HEK293 (cell line): ENCODE results near the gene ELMO1.

Experiments used
- HOXA7 ChIP-seq: sonication (generic); formaldehyde crosslinking; IDR thresholded peaks from 2 replicates; pipeline ENCODE4 v1.8.1; 2022; ENCODE audit warnings: missing genetic modification reagents, borderline replicate concordance
- KLF1 ChIP-seq: fragments of 450-650 bp; formaldehyde crosslinking; IDR thresholded peaks from 2 replicates; pipeline ENCODE4 v1.5.1; 2016; ENCODE audit warnings: missing biosample characterization, missing genetic modification characterization
- MZF1 ChIP-seq: fragments of 450-650 bp; formaldehyde crosslinking; IDR thresholded peaks from 2 replicates; pipeline ENCODE4 v1.5.1; 2017; ENCODE audit warnings: missing biosample characterization, missing genetic modification characterization, borderline replicate concordance
- ZNF16 ChIP-seq: fragments of 450-650 bp; formaldehyde crosslinking; IDR thresholded peaks from 2 replicates; pipeline ENCODE4 v1.5.1; 2016; ENCODE audit warnings: low read depth, missing biosample characterization, missing genetic modification characterization
- ZNF274 ChIP-seq, 2 experiments: fragments of 200-500 bp in 1 of 2; fragments of 450-650 bp in 1 of 2; sonication (Bioruptor generic) in 1 of 2; formaldehyde crosslinking in 1 of 2; IDR thresholded peaks; 2 replicates each; pipeline versions ENCODE4 v1.5.1 to v1.6.1; 2014 to 2016; ENCODE audit warnings: borderline replicate concordance in 1 of 2, inconsistent platforms in 1 of 2, low read length in 1 of 2, missing biosample characterization in 1 of 2, missing genetic modification characterization in 1 of 2
- ZNF624 ChIP-seq: fragments of 450-650 bp; formaldehyde crosslinking; IDR thresholded peaks from 2 replicates; pipeline ENCODE4 v1.5.1; 2017; ENCODE audit warnings: missing biosample characterization, missing genetic modification characterization
- ZNF747 ChIP-seq: fragments of 450-650 bp; formaldehyde crosslinking; IDR thresholded peaks from 2 replicates; pipeline ENCODE4 v1.5.1; 2016; ENCODE audit warnings: missing biosample characterization, missing genetic modification characterization
- TF ChIP-seq, protein P1 (sequence below): fragments of 450-650 bp; formaldehyde crosslinking; IDR thresholded peaks from 2 replicates; pipeline ENCODE4 v1.5.1; 2016; ENCODE audit warnings: missing biosample characterization, missing genetic modification characterization
- TF ChIP-seq, protein P2 (sequence below): fragments of 450-650 bp; formaldehyde crosslinking; IDR thresholded peaks from 2 replicates; pipeline ENCODE4 v1.5.1; 2016; ENCODE audit warnings: missing biosample characterization, missing genetic modification characterization
- TF ChIP-seq, protein P3 (sequence below): fragments of 450-650 bp; formaldehyde crosslinking; IDR thresholded peaks from 2 replicates; pipeline ENCODE4 v1.5.1; 2016; ENCODE audit warnings: missing biosample characterization, missing genetic modification characterization
- TF ChIP-seq, protein P4 (sequence below): fragments of 450-650 bp; formaldehyde crosslinking; IDR thresholded peaks from 2 replicates; pipeline ENCODE4 v1.5.1; 2016; ENCODE audit warnings: missing biosample characterization, missing genetic modification characterization
- TF ChIP-seq, protein P5 (sequence below): fragments of 450-650 bp; IDR thresholded peaks from 2 replicates; pipeline ENCODE4 v1.5.1; 2018; ENCODE audit warnings: missing biosample characterization, mild to moderate bottlenecking, missing genetic modification characterization
- TF ChIP-seq, protein P6 (sequence below): fragments of 450-650 bp; formaldehyde crosslinking; IDR thresholded peaks from 2 replicates; pipeline ENCODE4; 2016; ENCODE audit warnings: missing biosample characterization, missing genetic modification characterization

DNA sequence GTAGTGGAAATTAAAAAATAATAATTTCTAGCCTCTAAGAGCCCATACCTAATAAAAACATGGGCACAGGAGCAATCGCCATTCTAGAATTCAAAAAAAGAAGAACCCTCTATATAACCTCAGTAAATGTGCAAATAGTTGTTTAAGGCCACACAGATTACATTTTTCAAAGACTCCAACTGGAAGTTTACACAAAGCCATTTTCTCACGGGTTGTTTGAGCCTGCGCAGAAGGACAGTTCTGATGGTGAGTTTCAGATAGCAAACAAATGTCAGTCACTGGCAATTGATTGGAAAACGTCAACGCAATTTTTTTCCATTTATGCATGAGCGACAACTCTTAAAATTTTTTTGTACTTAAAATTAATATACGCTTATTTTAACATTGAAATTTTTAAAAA, 23.0 kb upstream of the ELMO1 start:
- TF ChIP-seq, protein P1, sequence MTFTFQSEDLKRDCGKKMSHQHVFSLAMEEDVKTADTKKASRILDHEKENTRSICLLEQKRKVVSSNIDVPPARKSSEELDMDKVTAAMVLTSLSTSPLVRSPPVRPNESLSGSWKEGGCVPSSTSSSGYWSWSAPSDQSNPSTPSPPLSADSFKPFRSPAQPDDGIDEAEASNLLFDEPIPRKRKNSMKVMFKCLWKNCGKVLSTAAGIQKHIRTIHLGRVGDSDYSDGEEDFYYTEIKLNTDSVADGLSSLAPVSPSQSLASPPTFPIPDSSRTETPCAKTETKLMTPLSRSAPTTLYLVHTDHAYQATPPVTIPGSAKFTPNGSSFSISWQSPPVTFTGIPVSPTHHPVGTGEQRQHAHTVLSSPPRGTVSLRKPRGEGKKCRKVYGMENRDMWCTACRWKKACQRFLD (tag by site-specific recombination), result no peak
- TF ChIP-seq, protein P2, sequence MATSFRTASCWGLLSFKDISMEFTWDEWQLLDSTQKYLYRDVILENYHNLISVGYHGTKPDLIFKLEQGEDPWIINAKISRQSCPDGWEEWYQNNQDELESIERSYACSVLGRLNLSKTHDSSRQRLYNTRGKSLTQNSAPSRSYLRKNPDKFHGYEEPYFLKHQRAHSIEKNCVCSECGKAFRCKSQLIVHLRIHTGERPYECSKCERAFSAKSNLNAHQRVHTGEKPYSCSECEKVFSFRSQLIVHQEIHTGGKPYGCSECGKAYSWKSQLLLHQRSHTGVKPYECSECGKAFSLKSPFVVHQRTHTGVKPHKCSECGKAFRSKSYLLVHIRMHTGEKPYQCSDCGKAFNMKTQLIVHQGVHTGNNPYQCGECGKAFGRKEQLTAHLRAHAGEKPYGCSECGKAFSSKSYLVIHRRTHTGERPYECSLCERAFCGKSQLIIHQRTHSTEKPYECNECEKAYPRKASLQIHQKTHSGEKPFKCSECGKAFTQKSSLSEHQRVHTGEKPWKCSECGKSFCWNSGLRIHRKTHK (tag by site-specific recombination), result no peak
- TF ChIP-seq, protein P3, sequence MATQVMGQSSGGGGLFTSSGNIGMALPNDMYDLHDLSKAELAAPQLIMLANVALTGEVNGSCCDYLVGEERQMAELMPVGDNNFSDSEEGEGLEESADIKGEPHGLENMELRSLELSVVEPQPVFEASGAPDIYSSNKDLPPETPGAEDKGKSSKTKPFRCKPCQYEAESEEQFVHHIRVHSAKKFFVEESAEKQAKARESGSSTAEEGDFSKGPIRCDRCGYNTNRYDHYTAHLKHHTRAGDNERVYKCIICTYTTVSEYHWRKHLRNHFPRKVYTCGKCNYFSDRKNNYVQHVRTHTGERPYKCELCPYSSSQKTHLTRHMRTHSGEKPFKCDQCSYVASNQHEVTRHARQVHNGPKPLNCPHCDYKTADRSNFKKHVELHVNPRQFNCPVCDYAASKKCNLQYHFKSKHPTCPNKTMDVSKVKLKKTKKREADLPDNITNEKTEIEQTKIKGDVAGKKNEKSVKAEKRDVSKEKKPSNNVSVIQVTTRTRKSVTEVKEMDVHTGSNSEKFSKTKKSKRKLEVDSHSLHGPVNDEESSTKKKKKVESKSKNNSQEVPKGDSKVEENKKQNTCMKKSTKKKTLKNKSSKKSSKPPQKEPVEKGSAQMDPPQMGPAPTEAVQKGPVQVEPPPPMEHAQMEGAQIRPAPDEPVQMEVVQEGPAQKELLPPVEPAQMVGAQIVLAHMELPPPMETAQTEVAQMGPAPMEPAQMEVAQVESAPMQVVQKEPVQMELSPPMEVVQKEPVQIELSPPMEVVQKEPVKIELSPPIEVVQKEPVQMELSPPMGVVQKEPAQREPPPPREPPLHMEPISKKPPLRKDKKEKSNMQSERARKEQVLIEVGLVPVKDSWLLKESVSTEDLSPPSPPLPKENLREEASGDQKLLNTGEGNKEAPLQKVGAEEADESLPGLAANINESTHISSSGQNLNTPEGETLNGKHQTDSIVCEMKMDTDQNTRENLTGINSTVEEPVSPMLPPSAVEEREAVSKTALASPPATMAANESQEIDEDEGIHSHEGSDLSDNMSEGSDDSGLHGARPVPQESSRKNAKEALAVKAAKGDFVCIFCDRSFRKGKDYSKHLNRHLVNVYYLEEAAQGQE (tag by site-specific recombination), result no peak
- no peak for TF ChIP-seq ZNF747 (tag by site-specific recombination)
- TF ChIP-seq MZF1 (tag by site-specific recombination), result no peak
- TF ChIP-seq ZNF16 (tag by site-specific recombination), result no peak
- no peak for TF ChIP-seq ZNF624 (tag by site-specific recombination)
- no peak for TF ChIP-seq ZNF274 (IDR thresholded peaks at IDR 0.05; ENCODE audit: low read length)
- no peak for TF ChIP-seq ZNF274 (tag by site-specific recombination; IDR thresholded peaks at IDR 0.05; ENCODE audit: borderline replicate concordance)
- TF ChIP-seq, protein P4, sequence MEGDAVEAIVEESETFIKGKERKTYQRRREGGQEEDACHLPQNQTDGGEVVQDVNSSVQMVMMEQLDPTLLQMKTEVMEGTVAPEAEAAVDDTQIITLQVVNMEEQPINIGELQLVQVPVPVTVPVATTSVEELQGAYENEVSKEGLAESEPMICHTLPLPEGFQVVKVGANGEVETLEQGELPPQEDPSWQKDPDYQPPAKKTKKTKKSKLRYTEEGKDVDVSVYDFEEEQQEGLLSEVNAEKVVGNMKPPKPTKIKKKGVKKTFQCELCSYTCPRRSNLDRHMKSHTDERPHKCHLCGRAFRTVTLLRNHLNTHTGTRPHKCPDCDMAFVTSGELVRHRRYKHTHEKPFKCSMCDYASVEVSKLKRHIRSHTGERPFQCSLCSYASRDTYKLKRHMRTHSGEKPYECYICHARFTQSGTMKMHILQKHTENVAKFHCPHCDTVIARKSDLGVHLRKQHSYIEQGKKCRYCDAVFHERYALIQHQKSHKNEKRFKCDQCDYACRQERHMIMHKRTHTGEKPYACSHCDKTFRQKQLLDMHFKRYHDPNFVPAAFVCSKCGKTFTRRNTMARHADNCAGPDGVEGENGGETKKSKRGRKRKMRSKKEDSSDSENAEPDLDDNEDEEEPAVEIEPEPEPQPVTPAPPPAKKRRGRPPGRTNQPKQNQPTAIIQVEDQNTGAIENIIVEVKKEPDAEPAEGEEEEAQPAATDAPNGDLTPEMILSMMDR (tag by site-specific recombination), result no peak
- TF ChIP-seq, protein P5, sequence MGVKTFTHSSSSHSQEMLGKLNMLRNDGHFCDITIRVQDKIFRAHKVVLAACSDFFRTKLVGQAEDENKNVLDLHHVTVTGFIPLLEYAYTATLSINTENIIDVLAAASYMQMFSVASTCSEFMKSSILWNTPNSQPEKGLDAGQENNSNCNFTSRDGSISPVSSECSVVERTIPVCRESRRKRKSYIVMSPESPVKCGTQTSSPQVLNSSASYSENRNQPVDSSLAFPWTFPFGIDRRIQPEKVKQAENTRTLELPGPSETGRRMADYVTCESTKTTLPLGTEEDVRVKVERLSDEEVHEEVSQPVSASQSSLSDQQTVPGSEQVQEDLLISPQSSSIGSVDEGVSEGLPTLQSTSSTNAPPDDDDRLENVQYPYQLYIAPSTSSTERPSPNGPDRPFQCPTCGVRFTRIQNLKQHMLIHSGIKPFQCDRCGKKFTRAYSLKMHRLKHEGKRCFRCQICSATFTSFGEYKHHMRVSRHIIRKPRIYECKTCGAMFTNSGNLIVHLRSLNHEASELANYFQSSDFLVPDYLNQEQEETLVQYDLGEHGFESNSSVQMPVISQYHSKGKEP (tag by site-specific recombination), result no peak
- TF ChIP-seq, protein P6, sequence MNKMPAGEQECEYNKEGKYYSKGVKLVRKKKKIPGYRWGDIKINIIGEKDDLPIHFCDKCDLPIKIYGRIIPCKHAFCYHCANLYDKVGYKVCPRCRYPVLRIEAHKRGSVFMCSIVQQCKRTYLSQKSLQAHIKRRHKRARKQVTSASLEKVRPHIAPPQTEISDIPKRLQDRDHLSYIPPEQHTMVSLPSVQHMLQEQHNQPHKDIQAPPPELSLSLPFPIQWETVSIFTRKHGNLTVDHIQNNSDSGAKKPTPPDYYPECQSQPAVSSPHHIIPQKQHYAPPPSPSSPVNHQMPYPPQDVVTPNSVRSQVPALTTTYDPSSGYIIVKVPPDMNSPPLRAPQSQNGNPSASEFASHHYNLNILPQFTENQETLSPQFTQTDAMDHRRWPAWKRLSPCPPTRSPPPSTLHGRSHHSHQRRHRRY, result no peak
- TF ChIP-seq HOXA7 (CRISPR knock-in tag), result no peak
- TF ChIP-seq KLF1 (tag by site-specific recombination), result no peak
